ENCODE results near the gene SLC39A1.

Gene SLC39A1

DNA sequence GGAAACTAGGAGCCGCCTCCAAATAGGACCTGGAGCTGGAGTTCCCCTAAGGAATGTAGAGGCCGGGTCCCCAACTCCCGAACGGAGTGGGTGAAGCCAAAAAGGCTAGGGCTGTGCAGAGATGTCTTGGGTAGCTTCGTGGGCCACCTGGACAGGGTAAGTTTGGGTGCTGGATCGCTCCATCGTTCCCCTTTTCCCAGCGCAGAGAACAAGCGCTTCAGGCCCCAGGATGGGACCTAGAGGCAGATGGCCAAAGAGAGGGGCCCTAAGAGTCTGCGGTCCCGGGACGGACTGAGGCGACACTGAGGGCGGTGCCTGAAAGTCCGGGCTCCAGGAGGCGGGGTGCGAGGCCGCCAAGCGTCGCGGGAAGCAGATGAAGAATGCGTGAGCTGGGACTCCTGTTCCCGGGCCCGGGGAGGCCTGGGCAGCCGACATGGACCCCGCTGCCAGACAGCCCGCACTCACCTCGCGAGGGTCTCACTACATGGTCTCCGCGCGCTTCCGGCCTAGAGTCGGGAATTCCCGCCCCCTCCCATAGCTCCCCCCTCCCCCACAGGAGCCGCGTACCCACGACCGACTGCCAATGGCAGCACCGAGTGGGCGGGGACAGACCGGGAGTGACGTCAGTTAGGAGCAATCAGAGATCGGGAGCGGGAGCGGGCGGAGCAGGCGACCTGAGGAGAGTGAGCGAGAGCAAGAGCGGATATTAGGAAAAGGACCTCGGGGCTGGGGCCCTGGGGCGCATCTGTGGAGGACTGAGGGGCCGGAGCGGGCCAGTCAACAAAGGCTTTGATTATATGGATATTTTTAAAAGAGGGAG is at the start of gene SLC39A1:
TSS of gene SLC39A1 (minus strand) at position 508 of the 820 bp plus-strand sequence. CDS start 822 bp downstream, outside the sequence.
- TF ChIP-seq, protein P1, sequence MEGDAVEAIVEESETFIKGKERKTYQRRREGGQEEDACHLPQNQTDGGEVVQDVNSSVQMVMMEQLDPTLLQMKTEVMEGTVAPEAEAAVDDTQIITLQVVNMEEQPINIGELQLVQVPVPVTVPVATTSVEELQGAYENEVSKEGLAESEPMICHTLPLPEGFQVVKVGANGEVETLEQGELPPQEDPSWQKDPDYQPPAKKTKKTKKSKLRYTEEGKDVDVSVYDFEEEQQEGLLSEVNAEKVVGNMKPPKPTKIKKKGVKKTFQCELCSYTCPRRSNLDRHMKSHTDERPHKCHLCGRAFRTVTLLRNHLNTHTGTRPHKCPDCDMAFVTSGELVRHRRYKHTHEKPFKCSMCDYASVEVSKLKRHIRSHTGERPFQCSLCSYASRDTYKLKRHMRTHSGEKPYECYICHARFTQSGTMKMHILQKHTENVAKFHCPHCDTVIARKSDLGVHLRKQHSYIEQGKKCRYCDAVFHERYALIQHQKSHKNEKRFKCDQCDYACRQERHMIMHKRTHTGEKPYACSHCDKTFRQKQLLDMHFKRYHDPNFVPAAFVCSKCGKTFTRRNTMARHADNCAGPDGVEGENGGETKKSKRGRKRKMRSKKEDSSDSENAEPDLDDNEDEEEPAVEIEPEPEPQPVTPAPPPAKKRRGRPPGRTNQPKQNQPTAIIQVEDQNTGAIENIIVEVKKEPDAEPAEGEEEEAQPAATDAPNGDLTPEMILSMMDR (IDR thresholded peaks at IDR 0.05), result no peak

DNA sequence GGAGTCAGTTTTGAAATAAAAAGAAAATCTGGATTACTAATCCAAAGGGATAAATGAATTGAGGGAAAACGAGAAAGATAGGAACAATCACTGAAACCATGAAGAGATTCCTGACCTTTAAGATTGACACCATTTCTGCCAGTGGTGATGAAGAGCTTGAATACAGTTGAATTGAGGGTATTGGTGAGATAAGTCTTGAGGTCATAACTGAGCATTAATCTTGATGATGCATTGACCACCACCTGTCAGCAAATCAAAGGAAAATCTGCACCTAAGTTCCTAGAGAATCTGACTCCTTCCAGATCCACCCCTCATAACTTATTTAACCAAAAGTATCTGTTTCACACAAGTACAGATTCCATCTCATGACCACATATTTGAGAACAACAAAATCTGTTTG is 48.8 kb upstream of the SLC39A1 start:
- TF ChIP-seq, protein P1 (IDR thresholded peaks at IDR 0.05), result no peak

GRCh38 chr1:154006136-154006535 is 42.8 kb upstream of the SLC39A1 start:
- TF ChIP-seq, protein P1 (IDR thresholded peaks at IDR 0.05), result no peak

DNA sequence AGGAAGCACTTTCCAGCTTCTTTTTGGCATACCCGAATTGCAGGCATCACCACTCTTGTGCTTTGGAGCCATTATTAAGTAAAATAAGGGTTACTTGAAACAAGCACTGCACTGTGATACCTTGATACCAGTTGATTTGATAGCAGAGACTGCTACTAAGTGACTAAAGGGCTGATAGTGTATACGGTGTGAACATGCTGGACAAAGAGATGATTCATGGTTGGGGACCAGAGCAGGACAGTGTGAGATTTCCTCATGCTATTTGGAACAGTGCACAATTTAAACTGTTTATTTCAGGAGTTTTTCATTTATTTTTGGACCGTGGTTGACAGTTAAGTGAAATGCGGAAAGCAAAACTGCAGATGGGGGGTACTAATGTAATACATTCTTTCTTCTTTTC is 37.1 kb upstream of the SLC39A1 start:
- TF ChIP-seq, protein P1 (IDR thresholded peaks at IDR 0.05), result no peak

DNA sequence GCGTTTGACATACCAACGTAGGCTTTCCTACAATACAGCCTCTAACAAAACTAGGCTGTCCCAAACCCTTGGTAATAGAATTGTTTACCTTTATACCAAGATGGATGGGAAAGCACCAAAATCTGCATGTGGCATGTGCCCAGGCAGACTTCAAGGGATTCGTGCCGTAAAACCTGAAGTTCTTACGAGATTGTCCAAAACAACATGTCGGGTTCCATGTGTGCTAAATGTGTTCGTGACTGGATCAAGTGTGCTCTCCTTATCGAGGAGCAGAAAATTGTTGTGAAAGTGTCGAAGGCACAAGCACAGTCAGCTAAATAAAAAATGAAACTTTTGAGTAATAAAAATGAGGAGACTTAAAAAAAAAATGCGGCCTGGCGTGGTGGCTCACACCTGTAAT is 32.3 kb upstream of the SLC39A1 start:
- TF ChIP-seq, protein P1 (IDR thresholded peaks at IDR 0.05), result no peak

GRCh38 chr1:153995202-153995601 is 31.9 kb upstream of the SLC39A1 start:
- TF ChIP-seq, protein P1 (IDR thresholded peaks at IDR 0.05), result no peak

DNA sequence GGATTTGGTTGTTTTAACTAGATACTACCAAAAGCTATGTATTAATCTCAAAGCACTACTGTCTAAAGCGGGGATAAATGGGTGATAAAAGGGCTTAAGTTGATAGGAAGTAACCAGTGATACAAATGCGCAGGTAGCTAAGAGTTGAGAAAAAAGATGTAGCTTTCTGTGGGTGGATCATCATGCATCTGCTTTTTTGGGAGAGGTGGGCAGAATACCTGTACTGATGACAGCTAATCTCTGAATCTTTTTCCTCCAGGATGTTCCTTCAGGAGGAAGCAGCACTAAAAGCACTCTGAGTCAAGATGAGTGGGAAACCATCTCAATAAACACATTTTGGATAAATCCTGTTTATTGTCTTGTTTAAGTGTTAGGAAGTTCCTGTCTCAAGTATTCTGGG is 28.5 kb upstream of the SLC39A1 start:
- TF ChIP-seq, protein P1 (IDR thresholded peaks at IDR 0.05), result no peak
